ENCODE data around the gene GTF2A2.
A peak's percentile ranks its signal among the peaks of the same experiment; 100 is the strongest.

GTF2A2 gene

GRCh38 chr15:59686389-59686788, 29.1 kb upstream of the GTF2A2 start:
- DNase-seq (ENCODE audit: low read depth), result peak; percentile 70
- no peak for TF ChIP-seq CTCF (IDR thresholded peaks at IDR 0.05; ENCODE audit: insufficient read depth, low read depth, low read length, missing control alignments)
- peak overlapping the region; percentile 99 for H3K4me3 ChIP-seq (ENCODE audit: low read depth, low read length)

DNA sequence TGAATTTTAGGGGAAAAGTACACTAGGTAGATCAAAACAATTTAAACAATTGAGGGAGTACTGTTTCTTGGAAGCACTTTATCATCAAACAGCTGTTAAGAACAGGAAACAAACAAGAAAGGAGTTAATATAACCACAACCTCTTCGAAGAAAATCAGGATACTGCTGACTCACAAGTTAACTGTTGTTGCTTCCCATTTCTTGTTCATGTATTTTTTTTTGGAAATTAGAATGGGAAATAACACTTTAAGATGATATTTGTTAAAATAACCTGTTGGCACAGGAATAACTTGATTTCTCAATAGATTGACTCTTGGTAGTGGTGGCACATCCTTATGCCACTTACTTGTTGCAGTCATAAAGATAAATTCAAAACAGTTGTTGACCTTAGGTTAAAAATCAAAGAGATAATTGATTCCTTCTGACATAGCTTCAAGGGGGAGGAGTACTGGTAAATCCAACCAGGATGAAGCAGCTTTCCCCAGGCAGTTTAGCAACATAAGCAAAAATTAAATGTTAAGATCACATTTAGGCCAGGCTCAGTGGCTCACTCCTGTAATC, 28.5 kb upstream of the GTF2A2 start:
- DNase-seq (ENCODE audit: low read depth), result no peak
- TF ChIP-seq CTCF (IDR thresholded peaks at IDR 0.05; ENCODE audit: insufficient read depth, low read depth, low read length, missing control alignments), result no peak
- H3K4me3 ChIP-seq (ENCODE audit: low read depth, low read length), result peak overlapping the region; percentile 17

- no peak overlapping the region for H3K4me3 ChIP-seq (ENCODE audit: low read depth, low read length)
- no peak for TF ChIP-seq CTCF (IDR thresholded peaks at IDR 0.05; ENCODE audit: insufficient read depth, low read depth, low read length, missing control alignments)
- no peak for DNase-seq (ENCODE audit: low read depth)
Measured at GRCh38 chr15:59680870-59681269, 23.6 kb upstream of the GTF2A2 start.

DNA sequence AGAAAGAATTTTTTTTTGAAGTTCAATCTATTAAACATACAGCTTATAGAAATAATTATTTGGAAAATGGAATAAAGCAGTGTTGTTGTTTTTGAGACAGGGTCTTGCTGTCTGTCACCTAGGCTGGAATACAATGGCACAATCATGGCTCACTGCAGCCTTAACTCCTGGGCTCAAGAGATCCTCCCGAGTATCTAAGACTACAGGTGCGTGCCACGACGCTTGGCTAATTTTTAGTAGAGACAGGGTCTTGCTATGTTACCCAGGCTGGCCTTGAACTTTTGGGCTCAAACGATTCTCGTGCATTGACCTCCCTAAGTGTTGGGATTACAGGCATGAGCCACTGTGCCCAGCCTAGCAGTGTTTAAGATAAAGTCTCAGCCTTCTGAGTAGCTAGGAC, 23.0 kb upstream of the GTF2A2 start:
- no peak for DNase-seq (ENCODE audit: low read depth)
- no peak overlapping the region for H3K4me3 ChIP-seq (ENCODE audit: low read depth, low read length)
- TF ChIP-seq CTCF (IDR thresholded peaks at IDR 0.05; ENCODE audit: insufficient read depth, low read depth, low read length, missing control alignments), result no peak

DNA sequence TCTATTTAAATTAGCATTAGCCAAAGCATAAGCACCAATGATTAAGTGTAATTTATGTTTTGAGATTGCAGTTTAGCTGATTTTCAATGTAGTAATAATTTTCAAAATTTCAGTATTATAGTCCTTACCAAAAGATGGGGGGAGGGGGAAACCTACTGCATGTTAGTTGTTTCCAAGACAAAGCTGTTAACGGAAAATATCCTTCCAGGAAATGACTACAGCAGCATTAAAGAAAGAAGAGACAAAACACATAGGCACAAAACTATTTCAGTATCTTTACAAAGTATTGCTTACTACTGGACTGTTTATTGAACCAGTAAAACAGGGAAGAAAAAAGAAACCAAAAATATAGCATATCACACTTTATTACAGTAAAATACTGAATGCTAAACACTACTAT, 21.3 kb upstream of the GTF2A2 start:
- no peak for TF ChIP-seq CTCF (IDR thresholded peaks at IDR 0.05; ENCODE audit: insufficient read depth, low read depth, low read length, missing control alignments)
- no peak for DNase-seq (ENCODE audit: low read depth)
- H3K4me3 ChIP-seq (ENCODE audit: low read depth, low read length), result no peak overlapping the region

- no peak overlapping the region for H3K4me3 ChIP-seq (ENCODE audit: low read depth, low read length)
- DNase-seq (ENCODE audit: low read depth), result no peak
- no peak for TF ChIP-seq CTCF (IDR thresholded peaks at IDR 0.05; ENCODE audit: insufficient read depth, low read depth, low read length, missing control alignments)
Measured at GRCh38 chr15:59678172-59678571, 20.9 kb upstream of the GTF2A2 start.

GRCh38 chr15:59676565-59676964, 19.2 kb upstream of the GTF2A2 start:
- DNase-seq (ENCODE audit: low read depth), result no peak
- no peak overlapping the region for H3K4me3 ChIP-seq (ENCODE audit: low read depth, low read length)
- TF ChIP-seq CTCF (IDR thresholded peaks at IDR 0.05; ENCODE audit: insufficient read depth, low read depth, low read length, missing control alignments), result no peak
